Measurements from ENCODE around the gene ZNF181. TPM values are rescaled to one million over a fixed set of nuclear protein-coding genes. Genes with fewer than 3 reads are reported as not detected.

Gene ZNF181
- total RNA-seq, 1 donor from 2014 or later: 8.7 TPM

DNA sequence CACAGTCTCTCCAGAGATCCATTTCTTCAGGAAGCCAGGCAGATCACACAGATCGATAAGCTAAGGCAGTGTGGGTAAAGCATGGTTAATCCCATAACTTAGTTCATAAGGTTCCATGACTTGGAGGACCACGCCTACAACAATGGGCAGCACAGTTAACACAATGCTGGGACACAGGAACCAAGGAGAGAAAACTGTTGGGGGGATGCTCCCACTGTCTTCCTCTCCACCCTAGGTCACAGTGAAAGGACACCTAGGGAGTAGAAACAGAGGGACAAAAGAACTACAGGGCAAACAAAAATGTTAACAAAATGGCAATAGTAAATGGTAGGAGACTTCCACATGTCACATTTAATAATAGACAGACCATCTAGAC is 20.8 kb upstream of the ZNF181 start:
- no peak overlapping the region for H3K4me3 Mint-ChIP-seq (ENCODE audit: unreplicated experiment)
- peaks cover 19% of the 10 kb centered on the region for H3K9me3 Mint-ChIP-seq (ENCODE audit: low read depth)
- TF ChIP-seq CTCF (IDR thresholded peaks at IDR 0.05): no peak
- H3K4me1 Mint-ChIP-seq (ENCODE audit: low read depth): no peaks in the 10 kb centered on the region
- DNase-seq (ENCODE audit: low spot score): no peak
- H3K27ac Mint-ChIP-seq (ENCODE audit: unreplicated experiment): no peak overlapping the region
- peaks cover 3% of the 10 kb centered on the region for H3K36me3 Mint-ChIP-seq (ENCODE audit: low read depth)
- peaks cover 13% of the 10 kb centered on the region for H3K27me3 Mint-ChIP-seq (ENCODE audit: low read depth)

- Mint-ChIP-seq H3K27ac (ENCODE audit: unreplicated experiment) (no peak overlapping the region), H3K4me3 (ENCODE audit: unreplicated experiment) (no peak overlapping the region), H3K4me1 (ENCODE audit: low read depth) (no peaks in the 10 kb centered on the region), H3K9me3 (ENCODE audit: low read depth) (peaks cover 19% of the 10 kb centered on the region), H3K36me3 (ENCODE audit: low read depth) (peaks cover 3% of the 10 kb centered on the region), H3K27me3 (ENCODE audit: low read depth) (peaks cover 13% of the 10 kb centered on the region)
- TF ChIP-seq CTCF (IDR thresholded peaks at IDR 0.05): no peak
- DNase-seq (ENCODE audit: low spot score): no peak
Observed at GRCh38 chr19:34715357-34715756, 18.7 kb upstream of the ZNF181 start.

DNA sequence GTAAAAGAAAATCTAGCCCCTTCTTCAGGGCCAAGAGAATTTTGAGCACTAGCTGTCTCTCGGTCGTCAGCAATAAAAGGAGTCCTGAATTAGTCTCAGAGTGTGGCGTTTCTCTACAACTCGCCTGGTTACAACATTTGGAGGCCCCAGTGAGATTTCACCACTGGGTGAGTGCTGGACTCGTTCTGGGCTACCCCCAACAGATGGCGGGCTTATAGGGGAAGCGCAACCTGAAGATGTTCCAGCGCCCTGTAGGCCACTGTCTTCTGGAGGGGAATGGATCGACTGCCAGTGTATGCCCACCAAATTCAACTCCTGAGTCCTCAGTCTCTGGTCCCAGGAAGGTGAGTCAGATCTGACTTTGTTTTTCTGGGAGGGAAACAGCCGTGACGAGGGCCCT is 11.7 kb upstream of the ZNF181 start:
- no peak overlapping the region for H3K4me3 Mint-ChIP-seq (ENCODE audit: unreplicated experiment)
- H3K36me3 Mint-ChIP-seq (ENCODE audit: low read depth): no peaks in the 10 kb centered on the region
- H3K27ac Mint-ChIP-seq (ENCODE audit: unreplicated experiment): no peak overlapping the region
- peaks cover 2% of the 10 kb centered on the region for H3K9me3 Mint-ChIP-seq (ENCODE audit: low read depth)
- H3K4me1 Mint-ChIP-seq (ENCODE audit: low read depth): no peaks in the 10 kb centered on the region
- no peak for TF ChIP-seq CTCF (IDR thresholded peaks at IDR 0.05)
- peaks cover 11% of the 10 kb centered on the region for H3K27me3 Mint-ChIP-seq (ENCODE audit: low read depth)
- DNase-seq (ENCODE audit: low spot score): no peak

DNA sequence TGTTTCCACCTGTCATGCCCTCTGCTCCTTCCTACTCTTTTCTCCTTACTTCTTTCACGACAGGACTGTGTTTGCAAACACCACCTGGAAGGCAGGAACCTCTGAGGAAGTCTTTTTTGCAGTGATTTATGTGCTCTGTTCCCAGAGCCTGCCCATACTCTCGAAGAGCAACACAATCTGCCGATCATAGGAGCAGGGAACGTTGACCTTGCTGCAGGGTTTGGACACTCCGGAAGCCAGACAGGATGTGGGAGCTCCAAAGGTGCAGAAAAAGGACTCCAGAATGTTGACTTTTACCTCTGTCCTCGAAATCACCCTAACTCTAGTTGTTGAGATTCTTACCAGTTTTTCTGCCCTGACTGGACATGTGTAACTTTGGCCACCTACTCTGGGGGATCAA is 8.6 kb upstream of the ZNF181 start:
- H3K36me3 Mint-ChIP-seq (ENCODE audit: low read depth): no peaks in the 10 kb centered on the region
- no peaks in the 10 kb centered on the region for H3K9me3 Mint-ChIP-seq (ENCODE audit: low read depth)
- H3K27ac Mint-ChIP-seq (ENCODE audit: unreplicated experiment): no peak overlapping the region
- peaks cover 13% of the 10 kb centered on the region for H3K27me3 Mint-ChIP-seq (ENCODE audit: low read depth)
- H3K4me1 Mint-ChIP-seq (ENCODE audit: low read depth): no peaks in the 10 kb centered on the region
- H3K4me3 Mint-ChIP-seq (ENCODE audit: unreplicated experiment): no peak overlapping the region
- TF ChIP-seq CTCF (IDR thresholded peaks at IDR 0.05): no peak
- no peak for DNase-seq (ENCODE audit: low spot score)

DNA sequence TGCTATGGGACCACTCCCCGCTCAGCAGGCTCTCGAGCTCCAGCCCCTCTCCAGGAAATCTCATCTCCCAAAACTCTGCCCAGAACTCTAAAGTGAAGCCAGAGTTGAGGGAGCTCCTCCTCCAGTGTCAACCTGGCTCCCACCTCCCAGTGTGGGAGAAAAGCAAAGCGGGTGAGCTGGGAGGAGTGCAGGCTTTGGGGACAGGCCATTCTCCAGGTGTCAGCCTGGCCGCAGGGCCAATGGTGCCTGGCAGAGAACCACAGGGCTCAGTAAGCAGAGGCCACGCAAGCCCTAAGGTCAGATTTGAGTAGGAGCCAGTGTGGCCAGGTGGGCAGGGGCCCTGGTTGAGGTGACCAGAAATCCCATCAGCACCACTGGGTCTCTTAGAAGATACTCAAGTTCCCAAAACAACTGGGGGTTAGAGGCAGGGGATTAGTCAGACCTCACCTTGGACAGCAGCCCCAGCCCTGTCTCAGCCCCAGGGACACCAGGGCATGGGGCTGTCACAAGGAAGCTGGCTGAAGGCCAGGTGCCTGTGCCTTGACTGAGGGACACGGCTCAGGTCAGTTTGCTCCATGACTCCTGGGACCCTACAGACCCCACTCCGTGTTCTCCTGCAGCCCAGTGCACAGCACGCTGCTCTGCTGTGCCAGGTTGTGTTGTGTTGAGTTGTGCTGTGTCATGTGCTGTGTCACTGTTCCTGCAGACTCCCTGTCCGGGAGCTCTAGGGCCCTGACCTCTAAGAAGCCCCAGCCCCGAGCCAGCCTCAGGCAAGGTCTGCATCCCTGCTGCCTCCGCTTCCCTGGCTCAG is 2.8 kb upstream of the ZNF181 start:
- Mint-ChIP-seq H3K4me1 (ENCODE audit: low read depth) (peaks cover 22% of the 10 kb centered on the region), H3K27me3 (ENCODE audit: low read depth) (peaks cover 5% of the 10 kb centered on the region), H3K9me3 (ENCODE audit: low read depth) (peaks cover 15% of the 10 kb centered on the region), H3K4me3 (ENCODE audit: unreplicated experiment) (no peak overlapping the region), H3K36me3 (ENCODE audit: low read depth) (peaks cover 14% of the 10 kb centered on the region), H3K27ac (ENCODE audit: unreplicated experiment) (no peak overlapping the region)
- TF ChIP-seq CTCF (IDR thresholded peaks at IDR 0.05): no peak
- no peak for DNase-seq (ENCODE audit: low spot score)

Measured in chondrocyte (in vitro differentiated cells).